ENCODE results near the gene FAM13A. TPM values are rescaled to one million over a fixed set of nuclear protein-coding genes. Genes with fewer than 3 reads are reported as not detected.

The FAM13A gene
- total and polyA plus RNA-seq, 2 of the 4 experiments (the other 2 are of a cell fraction): 13.1 to 22.0 TPM

DNA sequence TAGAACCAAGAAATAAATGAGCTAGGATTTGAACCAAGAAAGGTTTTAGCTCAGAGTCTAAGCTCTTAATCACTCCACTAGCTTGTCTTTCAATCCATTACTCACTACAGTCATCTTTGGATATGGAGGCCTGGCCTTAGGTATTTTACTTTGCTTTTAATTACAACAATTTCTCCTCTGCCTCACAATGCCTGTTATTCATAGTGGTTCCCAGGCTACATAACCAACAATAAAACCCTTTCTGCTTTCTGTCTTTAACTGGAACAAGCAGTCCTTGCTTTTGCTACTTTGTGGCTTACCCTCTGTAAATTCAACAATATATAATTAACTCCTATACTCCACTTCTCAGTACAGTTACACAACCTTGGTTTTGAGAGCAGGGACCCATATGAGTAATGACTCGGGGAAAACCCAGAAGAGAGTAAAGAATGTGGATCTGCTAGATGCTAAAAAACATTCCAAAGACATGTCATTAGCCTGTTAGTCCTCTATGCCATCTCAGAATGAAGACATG, 264.7 kb downstream of the FAM13A start:
- Histone ChIP-seq H3K14ac (replicated peaks; ENCODE audit: low read depth, low read length) (no peak overlapping the region), H3K9ac (ENCODE audit: low read depth, low read length) (no peak overlapping the region), H3K9me3 (ENCODE audit: control insufficient read depth, insufficient read depth, low read length) (no peaks in the 10 kb centered on the region), H4K8ac (ENCODE audit: low read depth in 2 of 2, low read length in 2 of 2) (no peak overlapping the region), H2AK5ac (ENCODE audit: low read depth, low read length) (no peak overlapping the region), H2BK20ac (ENCODE audit: low read depth, low read length) (no peak overlapping the region), H3K18ac (ENCODE audit: low read depth, low read length) (0 out of 2 replicates have a peak overlapping the region, but pooled peaks have one; percentile 25), H4K91ac (ENCODE audit: insufficient read depth, low read depth, low read length) (no peak overlapping the region), H3K9me1 (ENCODE audit: insufficient read depth, low read length) (peaks cover 4% of the 10 kb centered on the region; the same call in 1 of the 2 replicates), H2BK15ac (ENCODE audit: low read depth, low read length) (no peak overlapping the region), H3K4me1 (ENCODE audit: control insufficient read depth, insufficient read depth, low read length) (peaks cover 6% of the 10 kb centered on the region; the same call in 1 of the 2 replicates), H3K4me3 (ENCODE audit: insufficient read depth, low read depth, low read length) (no peak overlapping the region), H3K79me1 (ENCODE audit: low read depth in 1 of 2, low read length in 2 of 2) (peaks cover 10 to 13% of the 10 kb centered on the region in 2 experiments; a peak in 3 of 4 replicates), H3K27me3 (ENCODE audit: control insufficient read depth, insufficient read depth, low read length) (no peaks in the 10 kb centered on the region), H4K20me1 (ENCODE audit: insufficient read depth, low read length) (no peaks in the 10 kb centered on the region), H3K4me2 (ENCODE audit: low read depth, low read length) (peak overlapping the region; percentile 61; the same call in 1 of the 2 replicates), H2AK9ac (replicated peaks; ENCODE audit: low read depth, low read length, poor library complexity) (no peak overlapping the region), H3K4ac (ENCODE audit: low read depth, low read length) (no peak overlapping the region), H4K5ac (ENCODE audit: low read depth, low read length) (no peak overlapping the region), H3K23ac (ENCODE audit: low read depth, low read length) (no peak overlapping the region), H3K36me3 (ENCODE audit: control insufficient read depth, insufficient read depth, low read length) (peaks cover 8% of the 10 kb centered on the region), H2BK120ac (ENCODE audit: low read depth, low read length) (no peak overlapping the region), H2BK5ac (ENCODE audit: low read depth, low read length, poor library complexity, severe bottlenecking) (peak overlapping the region; percentile 79), H3K56ac (ENCODE audit: extremely low read depth, insufficient read depth, low read length) (no peak overlapping the region), H3K27ac (ENCODE audit: insufficient read depth, low read length) (no peak overlapping the region), H2AFZ (replicated peaks; ENCODE audit: low read length, poor library complexity) (no peak overlapping the region)
- CTCF ChIA-PET: interaction anchor here (0.6 to 2.5 kb wide), 2 partner anchors 54 to 86 kb away, joined by 3 to 10 read pairs; no protein-coding TSS in a partner anchor
- BruUV-seq (replicated peaks): no TSS peak
- in situ Hi-C loops (cut with MboI; ENCODE audit: low sequenced_read_pairs): no loop called here
- dilution Hi-C loops (cut with HindIII; ENCODE audit: low sequenced_read_pairs, unreplicated experiment): no loop called here
- TF ChIP-seq FOS (IDR thresholded peaks at IDR 0.05; ENCODE audit: low read depth, low read length): no peak
- TF ChIP-seq MAFK (IDR thresholded peaks at IDR 0.05; ENCODE audit: low read depth, low read length): no peak
- TF ChIP-seq MAZ (IDR thresholded peaks at IDR 0.05; ENCODE audit: borderline replicate concordance, low read depth, low read length): no peak
- no peak for TF ChIP-seq SMC3 (IDR thresholded peaks at IDR 0.05; ENCODE audit: low read depth, low read length)
- TF ChIP-seq CEBPB (IDR thresholded peaks at IDR 0.05; ENCODE audit: low read depth, low read length): peak; percentile 88
- peak; percentile 94 for ATAC-seq (ENCODE audit: low read depth)
- POLR2A ChIA-PET (ENCODE audit: unreplicated experiment): interaction anchor here (0.5 kb wide), 1 partner anchor 264 kb away, joined by 7 read pairs; no protein-coding TSS in a partner anchor
- peak; percentile 86 for DNase-seq
- intact Hi-C loops (cut with micrococcal nuclease): loop anchor here (5.0 kb wide), 1 partner anchor 85 kb away; no protein-coding TSS in a partner anchor
- no CpG with 5 or more reads among the region's 1 CpG for WGBS, 2 experiments (ENCODE audit: extremely low coverage in 2 of 2, insufficient read length in 1 of 2)

All from IMR-90 (cell line).